ENCODE data around the gene CFDP1. TPM values are rescaled to one million over a fixed set of nuclear protein-coding genes. Genes with fewer than 3 reads are reported as not detected.

Gene CFDP1
- total RNA-seq, 2 experiments from 2014 or later: 38.9 to 41.6 TPM

DNA sequence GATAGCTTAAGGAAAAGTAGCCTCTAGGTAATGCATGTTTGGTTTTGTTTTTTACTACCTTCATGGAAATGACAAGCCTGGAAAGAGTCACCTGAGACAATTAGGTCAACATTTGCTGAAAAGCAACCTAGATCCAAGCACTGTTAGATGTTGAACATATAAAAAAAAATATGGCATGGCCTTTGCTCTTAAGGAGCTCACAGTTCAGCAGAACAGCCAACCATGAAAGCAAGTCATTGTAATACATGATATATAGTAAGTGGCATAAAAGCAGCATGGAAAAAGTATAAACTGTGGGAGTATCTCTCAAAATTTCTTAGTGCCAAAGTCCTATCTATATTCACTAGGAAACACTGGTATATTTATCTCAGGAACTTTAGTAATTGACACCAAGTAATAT, 31.6 kb downstream of the CFDP1 start:
- H3K4me3 Mint-ChIP-seq: no peak overlapping the region
- H3K9me3 Mint-ChIP-seq (ENCODE audit: insufficient read depth): no peaks in the 10 kb centered on the region
- ATAC-seq (no peak), DNase-seq (no peak)
- ChIA-PET POLR2A (no interaction called here), CTCF (interaction anchor here (0.6 to 2.2 kb wide), 17 partner anchors 10 to 362 kb away, joined by 3 to 25 read pairs (median 3); partner anchors contain the start of gene CFDP1)
- no peak overlapping the region for H3K27ac Mint-ChIP-seq
- H3K27me3 Mint-ChIP-seq (ENCODE audit: low read depth): no peaks in the 10 kb centered on the region
- H3K4me1 Mint-ChIP-seq (ENCODE audit: low read depth): no peaks in the 10 kb centered on the region
- H3K36me3 Mint-ChIP-seq (ENCODE audit: low read depth): no peaks in the 10 kb centered on the region

DNA sequence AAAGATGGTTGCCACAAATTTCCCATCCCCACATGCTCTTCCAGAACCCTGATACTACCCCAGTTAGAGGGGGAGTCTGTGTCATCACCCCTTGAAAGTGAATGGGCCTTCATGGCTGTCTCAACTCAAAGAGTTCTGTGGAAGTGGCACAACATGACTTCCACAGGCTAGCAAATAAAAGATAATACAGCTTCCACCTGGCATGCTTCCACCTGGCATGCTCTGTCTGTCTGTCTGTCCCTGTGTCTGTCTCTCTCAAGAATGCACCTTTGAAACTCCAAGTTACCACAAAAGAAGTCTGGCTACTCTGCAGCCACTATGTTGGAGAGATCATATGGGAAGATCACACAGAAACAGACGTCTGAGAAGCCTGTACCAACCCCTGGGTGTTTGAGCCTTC, 35.0 kb downstream of the CFDP1 start:
- ATAC-seq (no peak), DNase-seq (no peak)
- no peaks in the 10 kb centered on the region for H3K27me3 Mint-ChIP-seq (ENCODE audit: low read depth)
- no peaks in the 10 kb centered on the region for H3K4me1 Mint-ChIP-seq (ENCODE audit: low read depth)
- CTCF ChIA-PET: interaction anchor here (1.1 to 2.0 kb wide), 3 partner anchors 13 to 199 kb away, joined by 3 to 9 read pairs (median 4); no protein-coding TSS in a partner anchor
- POLR2A ChIA-PET: no interaction called here
- H3K36me3 Mint-ChIP-seq (ENCODE audit: low read depth): peaks cover 9% of the 10 kb centered on the region
- H3K27ac Mint-ChIP-seq: no peak overlapping the region
- no peaks in the 10 kb centered on the region for H3K9me3 Mint-ChIP-seq (ENCODE audit: insufficient read depth)
- H3K4me3 Mint-ChIP-seq: no peak overlapping the region

DNA sequence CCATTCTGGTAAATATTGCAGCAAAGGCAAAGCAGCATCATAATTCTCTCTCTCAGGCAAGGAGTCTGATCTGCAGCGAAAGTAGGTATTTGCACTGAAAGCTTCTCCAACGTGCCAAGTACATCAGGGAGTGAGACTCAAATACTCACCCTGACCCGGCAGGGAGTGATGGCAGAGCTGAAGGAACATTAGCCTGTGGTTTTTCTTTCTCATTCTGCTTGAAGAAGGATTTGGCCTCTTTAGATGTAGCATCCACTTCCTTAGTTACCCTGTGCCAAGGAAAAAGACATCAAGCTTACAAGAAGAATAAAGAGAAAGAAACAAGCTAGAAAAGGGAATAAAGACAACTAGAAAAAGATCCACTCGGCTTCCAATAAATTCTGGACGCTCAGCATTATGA, 38.4 kb downstream of the CFDP1 start:
- Mint-ChIP-seq H3K36me3 (ENCODE audit: low read depth) (peaks cover 18% of the 10 kb centered on the region), H3K4me1 (ENCODE audit: low read depth) (no peaks in the 10 kb centered on the region), H3K4me3 (no peak overlapping the region), H3K27me3 (ENCODE audit: low read depth) (no peaks in the 10 kb centered on the region), H3K27ac (no peak overlapping the region), H3K9me3 (ENCODE audit: insufficient read depth) (no peaks in the 10 kb centered on the region)
- DNase-seq (no peak), ATAC-seq (no peak)
- POLR2A ChIA-PET: no interaction called here
- CTCF ChIA-PET: interaction anchor here (1.0 to 2.6 kb wide), 4 partner anchors 10 to 195 kb away, joined by 3 to 11 read pairs (median 5); no protein-coding TSS in a partner anchor

DNA sequence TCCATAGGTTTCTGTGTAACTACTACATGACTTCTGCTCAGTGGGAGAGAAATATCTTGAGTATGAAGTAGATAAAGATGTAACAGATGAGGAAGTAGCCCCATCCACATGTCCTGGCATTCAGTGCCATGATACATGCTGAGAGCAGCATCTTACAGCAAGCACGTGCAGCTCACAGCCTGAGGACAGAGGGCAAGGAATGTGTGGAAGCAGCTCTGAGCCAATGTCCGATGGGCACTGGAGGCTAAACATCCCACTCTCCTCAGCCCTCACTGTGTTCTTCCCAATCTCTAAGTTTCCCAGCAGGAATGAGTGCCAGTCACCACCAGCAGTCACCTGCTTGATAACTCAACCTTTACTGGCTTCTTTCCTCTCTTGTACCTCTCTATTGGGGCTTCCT, 40.4 kb downstream of the CFDP1 start:
- DNase-seq: no peak
- no peaks in the 10 kb centered on the region for H3K27me3 Mint-ChIP-seq (ENCODE audit: low read depth)
- no peak for ATAC-seq
- H3K36me3 Mint-ChIP-seq (ENCODE audit: low read depth): peaks cover 21% of the 10 kb centered on the region
- no peaks in the 10 kb centered on the region for H3K4me1 Mint-ChIP-seq (ENCODE audit: low read depth)
- no peak overlapping the region for H3K27ac Mint-ChIP-seq
- ChIA-PET CTCF (interaction anchor here (1.8 to 4.5 kb wide), 3 partner anchors 9 to 193 kb away, joined by 8 to 26 read pairs (median 15); no protein-coding TSS in a partner anchor), POLR2A (no interaction called here)
- no peak overlapping the region for H3K4me3 Mint-ChIP-seq
- no peaks in the 10 kb centered on the region for H3K9me3 Mint-ChIP-seq (ENCODE audit: insufficient read depth)

DNA sequence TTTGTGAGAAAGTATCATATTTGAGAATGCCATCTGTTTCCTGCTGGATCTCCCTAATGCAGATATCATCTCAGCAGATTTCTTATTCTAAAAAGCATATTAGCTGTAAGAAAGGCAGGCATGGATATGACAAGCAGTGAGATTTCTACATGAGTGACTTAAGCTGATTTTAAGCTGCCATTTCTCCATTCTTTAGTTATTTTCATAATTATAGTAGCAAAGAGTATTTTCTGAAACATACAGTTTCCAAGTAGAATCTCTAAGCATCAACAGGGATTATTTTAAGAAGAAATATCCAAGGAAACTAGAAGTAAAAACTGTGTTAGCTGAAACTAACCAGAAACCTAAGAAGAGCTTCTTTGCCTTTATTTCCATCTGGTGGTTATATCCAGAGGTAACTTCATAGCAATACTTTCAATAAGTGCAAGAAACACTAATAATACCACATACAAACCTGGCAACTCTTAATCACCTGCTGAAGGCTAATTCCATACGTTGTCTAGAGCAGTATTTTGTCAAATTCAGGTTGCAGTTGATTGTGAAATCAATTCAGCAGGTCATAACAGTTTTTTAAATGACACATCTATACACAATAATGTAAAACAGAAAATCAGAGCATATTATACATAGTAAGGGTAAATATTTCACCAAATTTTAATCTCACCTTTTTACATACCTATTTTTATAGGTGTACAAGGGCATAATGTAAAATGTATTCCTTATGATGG, 42.2 kb downstream of the CFDP1 start:
- no peak overlapping the region for H3K27ac Mint-ChIP-seq
- no peak overlapping the region for H3K4me3 Mint-ChIP-seq
- ATAC-seq (no peak), DNase-seq (no peak)
- no peaks in the 10 kb centered on the region for H3K4me1 Mint-ChIP-seq (ENCODE audit: low read depth)
- H3K27me3 Mint-ChIP-seq (ENCODE audit: low read depth): no peaks in the 10 kb centered on the region
- ChIA-PET POLR2A (interaction anchor here (0.7 to 1.8 kb wide), 2 partner anchors 13 to 15 kb away, joined by 3 to 5 read pairs; no protein-coding TSS in a partner anchor), CTCF (interaction anchor here (1.0 to 4.5 kb wide), 8 partner anchors 11 to 194 kb away, joined by 3 to 26 read pairs (median 8); partner anchors contain the start of gene TMEM170A)
- H3K36me3 Mint-ChIP-seq (ENCODE audit: low read depth): peaks cover 21% of the 10 kb centered on the region
- no peaks in the 10 kb centered on the region for H3K9me3 Mint-ChIP-seq (ENCODE audit: insufficient read depth)

DNA sequence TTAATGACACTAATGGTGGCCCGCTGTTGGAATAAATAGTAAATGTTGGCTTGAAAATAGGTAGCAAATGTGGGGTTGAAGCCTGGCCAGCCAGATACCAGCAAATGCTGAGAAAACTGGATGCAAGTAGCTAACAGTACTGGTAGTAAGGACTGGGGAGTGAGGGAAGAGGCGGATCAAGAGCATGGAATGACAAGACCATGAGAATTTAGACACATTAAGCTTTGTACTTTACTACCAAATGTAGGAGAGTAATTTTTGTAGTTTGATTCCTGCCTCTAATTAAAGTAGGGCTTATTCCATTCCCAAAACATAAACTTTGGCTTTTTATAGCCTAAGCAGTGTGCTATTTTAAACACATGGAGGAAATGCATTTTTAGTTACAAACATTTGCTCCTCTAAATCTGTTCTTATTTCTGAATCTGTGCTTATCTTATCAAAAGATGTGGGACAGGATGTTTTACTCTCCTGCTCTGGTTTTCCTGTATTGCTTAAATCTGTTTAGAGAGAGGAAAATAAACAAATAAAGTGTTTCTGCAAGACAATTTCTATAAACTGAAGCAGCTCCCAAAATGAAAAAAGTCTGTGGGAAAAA, 44.1 kb downstream of the CFDP1 start:
- H3K4me1 Mint-ChIP-seq (ENCODE audit: low read depth): no peaks in the 10 kb centered on the region
- DNase-seq (no peak), ATAC-seq (no peak)
- ChIA-PET CTCF (interaction anchor here (0.8 to 4.5 kb wide), 6 partner anchors 9 to 190 kb away, joined by 3 to 26 read pairs (median 9); partner anchors contain the start of gene TMEM170A), POLR2A (interaction anchor here (1.8 kb wide), 1 partner anchor 11 kb away, joined by 5 read pairs; no protein-coding TSS in a partner anchor)
- no peaks in the 10 kb centered on the region for H3K9me3 Mint-ChIP-seq (ENCODE audit: insufficient read depth)
- peaks cover under 1% of the 10 kb centered on the region for H3K27me3 Mint-ChIP-seq (ENCODE audit: low read depth)
- H3K36me3 Mint-ChIP-seq (ENCODE audit: low read depth): peaks cover 18% of the 10 kb centered on the region
- no peak overlapping the region for H3K4me3 Mint-ChIP-seq
- no peak overlapping the region for H3K27ac Mint-ChIP-seq

DNA sequence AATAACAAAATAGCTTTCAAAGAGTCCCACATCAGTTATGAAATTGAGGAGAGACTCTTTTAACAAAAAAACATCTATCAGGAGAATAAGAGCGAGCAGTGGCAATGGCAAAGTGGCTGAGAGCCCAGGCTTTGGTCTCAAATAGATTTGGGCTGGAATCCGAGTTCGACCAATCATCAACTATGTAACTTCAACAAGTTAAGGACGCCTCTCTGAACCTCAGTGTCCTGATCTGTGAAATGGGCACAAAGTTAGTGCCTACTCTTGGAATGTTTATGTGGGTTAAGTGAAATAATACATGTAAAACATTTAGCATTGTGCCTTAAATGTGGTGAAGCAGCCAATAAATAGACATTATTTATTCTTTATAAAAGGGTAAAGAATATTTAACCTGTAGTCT, 45.4 kb downstream of the CFDP1 start:
- no peak overlapping the region for H3K27ac Mint-ChIP-seq
- H3K36me3 Mint-ChIP-seq (ENCODE audit: low read depth): peaks cover 16% of the 10 kb centered on the region
- H3K4me1 Mint-ChIP-seq (ENCODE audit: low read depth): no peaks in the 10 kb centered on the region
- no peak for DNase-seq
- H3K4me3 Mint-ChIP-seq: no peak overlapping the region
- no peaks in the 10 kb centered on the region for H3K9me3 Mint-ChIP-seq (ENCODE audit: insufficient read depth)
- CTCF ChIA-PET: interaction anchor here (0.9 to 10.8 kb wide), 4 partner anchors 9 to 189 kb away, joined by 3 to 134 read pairs (median 9); no protein-coding TSS in a partner anchor
- POLR2A ChIA-PET: no interaction called here
- peaks cover 5% of the 10 kb centered on the region for H3K27me3 Mint-ChIP-seq (ENCODE audit: low read depth)
- no peak for ATAC-seq

DNA sequence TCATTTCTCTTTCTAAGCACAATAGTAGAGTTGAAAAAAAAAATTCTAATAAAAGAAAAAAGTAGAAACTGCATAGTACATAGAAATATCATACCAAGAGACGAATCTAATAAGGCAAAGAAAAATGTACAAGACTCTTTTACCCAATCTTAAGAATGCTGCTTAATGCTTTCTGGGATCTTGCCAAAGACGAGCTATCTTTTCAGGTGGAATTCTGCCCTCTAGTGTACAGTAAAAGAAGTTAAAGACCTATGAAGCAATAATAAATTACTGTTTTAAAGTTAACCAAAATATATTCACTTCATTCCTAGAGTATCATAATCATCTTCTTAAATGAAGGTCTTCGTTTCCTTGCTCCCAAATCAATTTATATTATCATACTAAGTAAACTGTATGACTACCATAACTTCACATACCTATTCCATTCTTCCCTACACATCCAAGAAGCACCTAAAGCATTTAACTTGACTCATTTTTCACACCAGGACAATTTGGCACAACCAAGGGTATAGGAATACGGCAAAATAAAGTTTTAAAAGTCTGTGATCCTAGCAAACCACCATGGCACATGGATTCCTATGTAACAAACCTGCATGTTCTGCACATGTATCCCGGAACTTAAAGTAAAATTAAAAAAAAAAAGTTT, 47.7 kb downstream of the CFDP1 start:
- DNase-seq: peak; percentile 26
- peaks cover 8% of the 10 kb centered on the region for H3K4me1 Mint-ChIP-seq (ENCODE audit: low read depth)

DNA sequence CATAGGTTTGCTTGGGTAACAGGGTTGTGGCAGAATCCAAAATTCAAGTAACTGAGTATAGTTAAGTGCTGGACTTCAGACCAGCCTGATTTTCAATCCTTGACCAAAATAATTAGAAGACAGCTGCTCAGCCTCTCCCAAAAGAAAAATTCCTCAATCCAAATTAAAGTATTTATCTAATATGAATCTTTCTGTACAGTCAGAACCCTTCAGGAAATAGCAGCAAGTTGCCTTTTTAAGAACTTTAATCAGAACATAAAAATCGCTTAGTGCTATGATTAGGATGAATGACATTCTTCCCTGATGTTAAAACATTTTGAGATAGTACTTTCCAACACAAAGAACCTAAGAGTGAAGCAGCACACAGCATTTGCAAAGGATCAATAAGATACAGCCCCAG, 50.2 kb downstream of the CFDP1 start:
- H3K27ac Mint-ChIP-seq: no peak overlapping the region
- DNase-seq: no peak
- no peak overlapping the region for H3K4me3 Mint-ChIP-seq
- ChIA-PET CTCF (interaction anchor here (0.8 to 10.8 kb wide), 3 partner anchors 56 to 183 kb away, joined by 3 to 134 read pairs (median 33); no protein-coding TSS in a partner anchor), POLR2A (no interaction called here)
- H3K9me3 Mint-ChIP-seq (ENCODE audit: insufficient read depth): no peaks in the 10 kb centered on the region
- peaks cover 29% of the 10 kb centered on the region for H3K4me1 Mint-ChIP-seq (ENCODE audit: low read depth)
- peaks cover 25% of the 10 kb centered on the region for H3K27me3 Mint-ChIP-seq (ENCODE audit: low read depth)
- ATAC-seq: no peak
- peaks cover 27% of the 10 kb centered on the region for H3K36me3 Mint-ChIP-seq (ENCODE audit: low read depth)

More for the DNA sequence above, 47.7 kb downstream of the CFDP1 start:
- Mint-ChIP-seq H3K9me3 (ENCODE audit: insufficient read depth) (no peaks in the 10 kb centered on the region), H3K27ac (no peak overlapping the region), H3K27me3 (ENCODE audit: low read depth) (peaks cover 14% of the 10 kb centered on the region), H3K4me3 (no peak overlapping the region), H3K36me3 (ENCODE audit: low read depth) (peaks cover 14% of the 10 kb centered on the region)
- POLR2A ChIA-PET: interaction anchor here (1.2 kb wide), 1 partner anchor 152 kb away, joined by 3 read pairs; no protein-coding TSS in a partner anchor
- CTCF ChIA-PET: interaction anchor here (0.7 to 10.8 kb wide), 18 partner anchors 9 to 187 kb away, joined by 3 to 134 read pairs (median 5); no protein-coding TSS in a partner anchor
- peak; percentile 11 for ATAC-seq

DNA sequence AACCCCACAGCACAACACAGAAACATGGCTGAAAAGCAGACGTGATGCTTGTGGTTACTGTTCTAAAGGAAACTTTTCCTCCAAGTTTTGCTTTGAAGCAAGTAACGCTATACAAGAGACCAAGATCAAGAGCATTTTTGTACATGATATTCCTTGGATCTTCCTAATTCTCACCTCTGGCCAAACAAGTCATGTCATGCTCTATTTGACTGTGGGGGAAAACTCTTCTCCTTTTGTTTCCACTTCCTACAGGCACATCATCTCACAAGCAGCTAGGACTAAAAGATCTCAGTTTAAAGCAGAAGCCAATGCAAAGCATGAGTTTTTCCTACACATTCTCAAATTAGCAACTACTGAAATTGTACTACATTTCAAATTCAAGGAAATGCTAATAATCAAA, 50.7 kb downstream of the CFDP1 start:
- DNase-seq (no peak), ATAC-seq (no peak)
- ChIA-PET POLR2A (interaction anchor here (1.1 kb wide), 1 partner anchor 149 kb away, joined by 4 read pairs; no protein-coding TSS in a partner anchor), CTCF (interaction anchor here (3.4 to 10.8 kb wide), 2 partner anchors 148 to 183 kb away, joined by 33 to 134 read pairs; no protein-coding TSS in a partner anchor)
- no peaks in the 10 kb centered on the region for H3K9me3 Mint-ChIP-seq (ENCODE audit: insufficient read depth)
- H3K4me1 Mint-ChIP-seq (ENCODE audit: low read depth): peaks cover 29% of the 10 kb centered on the region
- H3K27ac Mint-ChIP-seq: no peak overlapping the region
- H3K27me3 Mint-ChIP-seq (ENCODE audit: low read depth): peaks cover 27% of the 10 kb centered on the region
- H3K36me3 Mint-ChIP-seq (ENCODE audit: low read depth): peaks cover 31% of the 10 kb centered on the region
- no peak overlapping the region for H3K4me3 Mint-ChIP-seq

DNA sequence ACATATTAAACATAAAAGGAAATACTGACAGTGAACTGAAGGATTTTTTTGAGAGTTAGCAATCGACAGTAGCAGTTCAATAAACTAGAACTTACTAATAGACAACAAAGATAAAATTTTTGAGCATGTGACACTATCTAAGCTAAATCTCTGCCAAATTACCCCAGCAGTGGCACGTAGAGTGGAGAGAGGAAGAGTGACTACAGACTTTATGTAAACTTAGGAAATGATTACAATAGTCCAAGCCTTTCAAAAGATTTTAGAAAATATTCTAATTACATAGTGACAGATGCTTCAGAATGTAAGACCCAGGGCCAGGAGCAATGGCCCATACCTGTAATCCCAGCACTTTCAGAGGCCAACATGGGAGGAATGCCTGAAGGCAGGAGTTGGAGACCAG, 52.4 kb downstream of the CFDP1 start:
- H3K9me3 Mint-ChIP-seq (ENCODE audit: insufficient read depth): no peaks in the 10 kb centered on the region
- peak overlapping the region; percentile 56 for H3K4me3 Mint-ChIP-seq
- H3K36me3 Mint-ChIP-seq (ENCODE audit: low read depth): peaks cover 46% of the 10 kb centered on the region
- peaks cover 34% of the 10 kb centered on the region for H3K27me3 Mint-ChIP-seq (ENCODE audit: low read depth)
- DNase-seq: no peak
- POLR2A ChIA-PET: interaction anchor here (0.6 kb wide), 1 partner anchor 136 kb away, joined by 3 read pairs; no protein-coding TSS in a partner anchor
- no peak for ATAC-seq
- H3K4me1 Mint-ChIP-seq (ENCODE audit: low read depth): peaks cover 29% of the 10 kb centered on the region
- no peak overlapping the region for H3K27ac Mint-ChIP-seq
- CTCF ChIA-PET: interaction anchor here (1.2 to 10.8 kb wide), 4 partner anchors 9 to 181 kb away, joined by 3 to 134 read pairs (median 19); no protein-coding TSS in a partner anchor

Measured in activated CD8-positive, alpha-beta T cell treated with anti-CD3 and anti-CD28 coated beads, Interleukin-2, amount 10 ng/mL, durations not matched to agents 7 days and 5 days (primary cell).